Measurements from ENCODE around the gene ASPHD2.
"Not testable (repeated sequence)": the region's sequence is repeated elsewhere in the genome, so short reads cannot be mapped to it uniquely, and the experiment has no call there.

The ASPHD2 gene

DNA sequence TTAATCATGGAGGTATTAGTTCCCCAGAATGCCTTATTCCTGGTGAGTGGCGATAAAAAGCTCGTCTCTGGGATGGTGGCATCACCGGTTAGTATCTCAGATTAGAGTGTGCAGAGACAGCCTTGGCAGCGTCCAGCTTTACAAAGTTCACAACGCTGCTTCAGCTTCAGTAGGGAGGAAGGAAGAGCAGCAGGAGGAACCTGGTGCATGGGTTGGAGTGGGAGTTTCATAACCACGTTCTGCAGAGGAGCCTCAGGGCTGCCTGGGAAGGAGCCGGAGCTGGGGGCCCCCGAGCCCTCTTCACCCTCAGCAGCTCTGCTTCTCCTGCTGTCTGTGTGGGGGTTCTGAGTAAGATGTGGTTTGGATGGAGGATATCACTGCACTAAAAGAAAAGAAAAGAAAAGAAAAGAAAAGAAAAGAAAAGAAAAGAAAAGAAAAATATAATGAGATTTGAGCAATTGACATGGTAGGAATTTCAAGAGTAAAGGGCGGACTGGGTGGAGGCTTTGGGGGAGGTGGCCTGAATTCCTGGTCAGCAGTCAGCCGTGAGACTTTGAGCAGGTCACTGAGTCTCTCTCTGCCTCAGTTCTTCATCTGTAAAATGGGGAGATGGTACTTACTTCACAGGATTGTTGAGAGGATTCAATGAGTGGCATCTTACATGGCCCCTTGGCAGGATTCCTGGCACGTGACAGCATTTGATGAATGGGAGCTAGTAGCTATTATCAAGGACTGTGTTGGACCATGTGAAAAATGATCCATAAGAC, 6.5 kb downstream of the ASPHD2 start:
- no peak for TF ChIP-seq EZH2phosphoT487 (IDR thresholded peaks at IDR 0.05; ENCODE audit: borderline replicate concordance, low read length)
- TF ChIP-seq, protein P1, sequence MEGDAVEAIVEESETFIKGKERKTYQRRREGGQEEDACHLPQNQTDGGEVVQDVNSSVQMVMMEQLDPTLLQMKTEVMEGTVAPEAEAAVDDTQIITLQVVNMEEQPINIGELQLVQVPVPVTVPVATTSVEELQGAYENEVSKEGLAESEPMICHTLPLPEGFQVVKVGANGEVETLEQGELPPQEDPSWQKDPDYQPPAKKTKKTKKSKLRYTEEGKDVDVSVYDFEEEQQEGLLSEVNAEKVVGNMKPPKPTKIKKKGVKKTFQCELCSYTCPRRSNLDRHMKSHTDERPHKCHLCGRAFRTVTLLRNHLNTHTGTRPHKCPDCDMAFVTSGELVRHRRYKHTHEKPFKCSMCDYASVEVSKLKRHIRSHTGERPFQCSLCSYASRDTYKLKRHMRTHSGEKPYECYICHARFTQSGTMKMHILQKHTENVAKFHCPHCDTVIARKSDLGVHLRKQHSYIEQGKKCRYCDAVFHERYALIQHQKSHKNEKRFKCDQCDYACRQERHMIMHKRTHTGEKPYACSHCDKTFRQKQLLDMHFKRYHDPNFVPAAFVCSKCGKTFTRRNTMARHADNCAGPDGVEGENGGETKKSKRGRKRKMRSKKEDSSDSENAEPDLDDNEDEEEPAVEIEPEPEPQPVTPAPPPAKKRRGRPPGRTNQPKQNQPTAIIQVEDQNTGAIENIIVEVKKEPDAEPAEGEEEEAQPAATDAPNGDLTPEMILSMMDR (IDR thresholded peaks at IDR 0.05; ENCODE audit: low read depth, low read length, poor library complexity, severe bottlenecking): no peak
- no peaks in the 10 kb centered on the region for H3K9me3 ChIP-seq (ENCODE audit: control insufficient read depth, insufficient read depth, low read length)
- peaks cover 4% of the 10 kb centered on the region; the same call in 1 of the 2 replicates for H3F3A ChIP-seq (ENCODE audit: control insufficient read depth, insufficient read depth)
- H3K36me3 ChIP-seq (ENCODE audit: control insufficient read depth, low read length): peaks cover 16% of the 10 kb centered on the region
- no peak overlapping the region for H3K4me3 ChIP-seq (ENCODE audit: low read length)
- no peak overlapping the region for H3K27ac ChIP-seq (ENCODE audit: low read depth, low read length)
- H3K27me3 ChIP-seq (ENCODE audit: control insufficient read depth, low read length): no peaks in the 10 kb centered on the region
- no peaks in the 10 kb centered on the region for H3K9me2 ChIP-seq (replicated peaks; ENCODE audit: control insufficient read depth, low read length)
- no peak overlapping the region for H3K4me2 ChIP-seq (ENCODE audit: low read length)
- H3K79me2 ChIP-seq (ENCODE audit: control insufficient read depth, low read length): peaks cover 51% of the 10 kb centered on the region
- no peaks in the 10 kb centered on the region for H4K20me1 ChIP-seq (ENCODE audit: control insufficient read depth, insufficient read depth, low read depth, low read length)
- peaks cover 10% of the 10 kb centered on the region for H3K4me1 ChIP-seq (ENCODE audit: control insufficient read depth, low read length)

DNA sequence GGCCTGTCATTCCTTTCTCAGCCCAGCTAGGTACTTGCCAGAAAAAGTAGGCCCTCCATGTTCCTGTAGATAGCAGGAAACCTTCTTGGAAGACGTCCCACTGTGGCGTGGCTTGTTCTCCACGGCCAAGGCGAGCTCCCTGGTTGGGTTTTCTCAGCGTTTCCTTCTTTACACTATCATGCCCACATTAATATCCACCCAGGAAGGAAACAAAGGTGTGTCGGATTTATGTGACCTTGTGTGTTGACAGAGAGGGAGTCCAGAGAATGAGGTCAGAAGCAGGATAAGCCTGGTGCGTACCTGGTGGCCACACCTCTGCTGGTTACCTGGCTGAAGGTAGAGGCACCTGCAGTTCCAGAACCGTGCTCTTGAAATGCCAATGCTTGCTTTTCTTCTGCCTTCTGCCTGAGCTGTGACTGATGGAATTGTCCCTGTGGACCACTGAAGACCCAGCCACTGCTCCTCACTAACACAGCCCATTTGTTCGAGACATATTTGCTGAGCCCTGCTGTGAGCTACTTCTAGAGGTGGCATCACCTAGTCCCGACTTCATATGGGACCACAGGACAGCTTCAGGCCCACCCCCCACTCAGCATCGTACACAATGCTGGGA, 7.9 kb downstream of the ASPHD2 start:
- Histone ChIP-seq H3K36me3 (ENCODE audit: control insufficient read depth, low read length) (peaks cover 16% of the 10 kb centered on the region), H3K27me3 (ENCODE audit: control insufficient read depth, low read length) (no peaks in the 10 kb centered on the region), H3K4me2 (ENCODE audit: low read length) (no peak overlapping the region), H3K27ac (ENCODE audit: low read depth, low read length) (no peak overlapping the region), H3K9me3 (ENCODE audit: control insufficient read depth, insufficient read depth, low read length) (no peaks in the 10 kb centered on the region), H3K79me2 (ENCODE audit: control insufficient read depth, low read length) (peaks cover 49% of the 10 kb centered on the region), H4K20me1 (ENCODE audit: control insufficient read depth, insufficient read depth, low read depth, low read length) (no peaks in the 10 kb centered on the region), H3K4me1 (ENCODE audit: control insufficient read depth, low read length) (peaks cover 3% of the 10 kb centered on the region; the same call in 1 of the 2 replicates), H3K9me2 (replicated peaks; ENCODE audit: control insufficient read depth, low read length) (no peaks in the 10 kb centered on the region), H3F3A (ENCODE audit: control insufficient read depth, insufficient read depth) (no peaks in the 10 kb centered on the region), H3K4me3 (ENCODE audit: low read length) (no peak overlapping the region)
- TF ChIP-seq, protein P1 (IDR thresholded peaks at IDR 0.05; ENCODE audit: low read depth, low read length, poor library complexity, severe bottlenecking): no peak
- TF ChIP-seq EZH2phosphoT487 (IDR thresholded peaks at IDR 0.05; ENCODE audit: borderline replicate concordance, low read length): no peak

DNA sequence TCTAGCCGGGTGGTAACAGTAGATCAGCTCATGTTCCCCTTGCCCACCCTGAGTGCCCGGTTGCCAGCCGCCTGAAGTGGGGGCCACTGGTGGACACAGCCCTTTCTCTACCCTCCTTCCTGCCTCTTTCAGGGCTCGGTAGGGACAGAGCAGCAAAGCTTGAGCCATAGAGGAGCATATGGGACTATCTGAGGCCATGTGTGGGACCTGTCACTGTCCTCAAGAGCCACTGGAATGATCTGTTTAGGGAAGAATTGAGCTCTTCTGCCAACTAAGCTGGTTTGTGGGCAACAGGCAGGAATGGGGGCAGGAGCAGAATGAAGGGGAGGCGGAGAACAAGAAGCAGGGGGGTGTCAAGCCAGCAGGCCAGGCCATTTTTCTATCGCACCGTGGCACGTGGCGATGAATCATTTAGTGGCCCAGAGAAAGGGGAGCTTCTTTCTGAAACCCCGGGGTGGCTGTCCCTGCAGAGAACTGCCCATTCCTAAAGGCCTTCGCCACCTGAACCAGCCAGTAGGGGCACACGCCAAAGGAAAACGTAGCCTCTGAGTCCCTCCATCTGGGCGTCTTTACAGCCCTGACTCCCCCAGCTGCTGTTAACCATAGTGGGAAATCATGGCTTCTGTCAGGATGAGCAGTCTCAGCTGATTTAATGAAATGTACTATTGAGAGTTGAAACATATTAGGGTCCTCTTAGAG, 8.8 kb downstream of the ASPHD2 start:
- peaks cover 3% of the 10 kb centered on the region; the same call in 1 of the 2 replicates for H3K4me1 ChIP-seq (ENCODE audit: control insufficient read depth, low read length)
- TF ChIP-seq, protein P1 (IDR thresholded peaks at IDR 0.05; ENCODE audit: low read depth, low read length, poor library complexity, severe bottlenecking): no peak
- TF ChIP-seq EZH2phosphoT487 (IDR thresholded peaks at IDR 0.05; ENCODE audit: borderline replicate concordance, low read length): no peak

DNA sequence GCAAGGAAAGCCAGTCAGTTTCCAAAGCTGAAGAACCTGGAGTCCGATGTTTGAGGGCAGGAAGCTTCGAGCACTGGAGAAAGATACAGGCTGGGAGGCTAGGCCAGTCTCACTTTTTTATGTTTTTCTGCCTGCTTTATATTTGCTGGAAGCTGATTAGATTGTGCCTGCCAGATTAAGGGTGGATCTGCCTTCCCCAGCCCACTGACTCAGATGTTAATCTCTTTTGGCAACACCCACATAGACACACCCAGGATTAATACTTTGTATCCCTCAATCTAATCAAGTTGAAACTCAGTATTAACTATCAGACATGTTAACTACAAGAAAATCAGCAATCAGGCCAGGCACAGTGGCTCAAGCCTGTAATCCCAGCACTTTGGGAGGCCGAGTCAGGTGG, 9.7 kb downstream of the ASPHD2 start:
- H3K36me3 ChIP-seq (ENCODE audit: control insufficient read depth, low read length): peaks cover 16% of the 10 kb centered on the region
- H4K20me1 ChIP-seq (ENCODE audit: control insufficient read depth, insufficient read depth, low read depth, low read length); H3K4me2 ChIP-seq (ENCODE audit: low read length); H3K27me3 ChIP-seq (ENCODE audit: control insufficient read depth, low read length); H3K4me1 ChIP-seq (ENCODE audit: control insufficient read depth, low read length); H3K9me2 ChIP-seq (replicated peaks; ENCODE audit: control insufficient read depth, low read length); H3K9me3 ChIP-seq (ENCODE audit: control insufficient read depth, insufficient read depth, low read length); H3K27ac ChIP-seq (ENCODE audit: low read depth, low read length); H3F3A ChIP-seq (ENCODE audit: control insufficient read depth, insufficient read depth); H3K4me3 ChIP-seq (ENCODE audit: low read length): not testable (repeated sequence)
- H3K79me2 ChIP-seq (ENCODE audit: control insufficient read depth, low read length): peaks cover 46% of the 10 kb centered on the region

More for the DNA sequence above, 8.8 kb downstream of the ASPHD2 start:
- no peaks in the 10 kb centered on the region for H4K20me1 ChIP-seq (ENCODE audit: control insufficient read depth, insufficient read depth, low read depth, low read length)
- no peaks in the 10 kb centered on the region for H3K9me3 ChIP-seq (ENCODE audit: control insufficient read depth, insufficient read depth, low read length)
- no peak overlapping the region for H3K4me2 ChIP-seq (ENCODE audit: low read length)
- peaks cover 46% of the 10 kb centered on the region for H3K79me2 ChIP-seq (ENCODE audit: control insufficient read depth, low read length)
- H3K36me3 ChIP-seq (ENCODE audit: control insufficient read depth, low read length): peaks cover 19% of the 10 kb centered on the region
- H3K4me3 ChIP-seq (ENCODE audit: low read length): no peak overlapping the region
- H3K27ac ChIP-seq (ENCODE audit: low read depth, low read length): no peak overlapping the region
- H3F3A ChIP-seq (ENCODE audit: control insufficient read depth, insufficient read depth): no peaks in the 10 kb centered on the region
- H3K27me3 ChIP-seq (ENCODE audit: control insufficient read depth, low read length): no peaks in the 10 kb centered on the region
- no peaks in the 10 kb centered on the region for H3K9me2 ChIP-seq (replicated peaks; ENCODE audit: control insufficient read depth, low read length)

Data from DOHH2 (cell line).